GM21381 (cell line): ENCODE data around the gene PRRT2.
"Not testable (repeated sequence)": the region's sequence is repeated elsewhere in the genome, so short reads cannot be mapped to it uniquely, and the experiment has no call there.

Source experiments
- ATAC-seq: cut with Tn5 transposase; IDR thresholded peaks from one replicate; pipeline ENCODE4 v1.9.1; 2021; ENCODE audit warnings: mild to moderate bottlenecking, moderate library complexity; ENCODE audit not compliant: unreplicated experiment

Gene PRRT2

DNA sequence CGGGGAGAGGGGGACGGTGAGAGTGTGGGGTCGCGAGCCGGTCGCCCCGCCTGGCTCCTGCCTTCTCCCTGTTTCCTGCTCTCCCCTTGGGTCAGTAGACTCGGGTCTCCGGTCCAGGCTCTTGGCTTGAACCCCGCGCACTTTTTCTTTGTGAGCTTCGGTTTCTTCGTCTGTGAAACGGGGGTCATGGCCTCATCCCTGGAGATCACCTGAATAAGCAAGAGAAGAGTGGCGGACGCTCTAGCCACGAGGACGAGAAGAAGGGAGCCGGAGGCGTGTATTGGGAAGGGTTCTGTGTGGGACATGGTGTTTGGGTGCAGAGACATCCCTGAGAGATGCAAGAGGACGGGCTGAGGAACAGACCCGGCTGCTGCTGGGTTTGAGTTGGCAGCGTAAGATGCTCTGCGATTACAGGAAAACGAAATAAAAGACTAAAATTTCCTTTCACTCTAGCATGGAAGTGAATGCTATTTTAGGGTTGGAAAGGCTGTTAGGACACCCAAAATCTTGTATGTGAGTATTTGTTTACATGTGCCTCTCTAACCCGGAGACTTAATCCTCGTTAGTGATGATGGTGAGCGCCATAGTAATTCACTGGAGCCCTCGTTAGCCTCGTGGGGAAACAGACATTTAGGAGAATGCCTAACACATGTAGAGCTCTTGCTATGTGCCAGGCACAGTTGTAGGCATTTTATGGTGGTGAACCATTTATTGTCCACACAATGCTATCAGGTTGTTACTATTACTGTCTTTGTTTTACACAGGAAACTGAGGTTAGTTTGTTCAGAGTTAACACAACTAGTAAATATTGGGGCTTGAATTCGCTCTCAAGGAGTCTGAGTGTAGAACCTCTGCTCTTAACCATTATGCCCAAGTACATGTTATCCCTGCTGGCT, 20.8 kb upstream of the PRRT2 start:
- ATAC-seq, result no peak

DNA sequence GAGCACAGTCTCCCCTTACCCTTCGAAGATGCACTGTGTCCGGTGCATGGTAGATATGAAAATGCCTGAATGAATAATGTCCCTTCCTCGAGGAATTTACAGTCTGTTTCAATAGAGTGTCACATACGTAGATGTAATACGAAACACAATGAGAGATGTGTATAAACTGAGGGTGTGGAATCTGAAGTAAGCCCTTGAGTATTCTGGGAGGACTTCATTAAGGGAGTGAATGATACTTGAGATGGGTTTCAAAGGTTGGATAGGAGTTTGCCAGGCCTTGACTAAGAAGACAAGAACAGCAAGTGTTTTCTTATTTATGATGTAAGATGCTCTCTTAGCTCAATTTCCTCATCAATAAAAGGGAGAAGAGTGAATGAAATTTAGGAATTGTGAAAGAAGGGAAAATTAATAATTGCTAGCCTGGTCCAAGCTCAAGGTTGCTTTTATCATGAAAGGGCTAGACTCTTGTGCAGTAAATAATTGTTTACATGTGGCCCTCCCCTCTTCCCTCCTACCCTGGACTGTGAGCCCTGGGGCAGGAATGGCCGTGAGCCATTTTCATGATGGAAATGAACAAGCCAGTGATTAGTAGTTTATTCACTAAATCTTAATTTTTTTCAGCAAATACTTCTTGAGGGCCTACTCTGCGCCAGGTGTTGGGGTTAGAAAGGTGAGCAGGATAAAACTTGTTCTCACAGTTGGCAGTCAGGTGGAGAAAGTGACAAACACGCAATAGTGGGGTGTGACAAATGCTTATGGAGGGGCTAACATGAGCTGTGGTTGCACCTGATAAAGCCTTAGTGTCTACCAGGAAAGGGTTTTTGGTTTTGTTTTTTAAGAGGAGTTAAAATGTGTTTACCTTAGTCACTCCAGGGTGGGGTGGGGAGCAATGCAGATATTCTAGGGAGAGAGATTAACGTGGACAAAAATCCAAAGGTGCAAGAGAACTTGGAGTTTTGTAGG, 19.9 kb upstream of the PRRT2 start:
- ATAC-seq, result no peak

DNA sequence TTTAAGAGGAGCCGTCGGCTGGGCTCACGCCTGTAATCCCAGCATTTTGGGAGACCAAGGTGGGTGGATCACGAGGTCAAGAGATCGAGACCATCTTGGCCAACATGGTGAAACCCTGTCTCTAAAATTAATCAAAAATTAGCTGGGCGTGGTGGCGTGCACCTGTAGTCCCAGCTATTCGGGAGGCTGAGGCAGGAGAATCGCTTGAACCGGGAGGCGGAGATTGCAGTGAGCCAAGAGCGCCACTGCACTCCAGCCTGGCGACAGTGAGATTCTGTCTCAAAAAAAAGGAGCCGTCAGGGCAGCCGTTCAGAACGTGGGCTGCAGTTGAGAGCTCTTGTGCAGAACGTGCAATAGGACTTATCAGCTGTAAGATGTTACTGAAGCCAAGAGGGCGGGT, 18.8 kb upstream of the PRRT2 start:
- not testable (repeated sequence) for ATAC-seq

DNA sequence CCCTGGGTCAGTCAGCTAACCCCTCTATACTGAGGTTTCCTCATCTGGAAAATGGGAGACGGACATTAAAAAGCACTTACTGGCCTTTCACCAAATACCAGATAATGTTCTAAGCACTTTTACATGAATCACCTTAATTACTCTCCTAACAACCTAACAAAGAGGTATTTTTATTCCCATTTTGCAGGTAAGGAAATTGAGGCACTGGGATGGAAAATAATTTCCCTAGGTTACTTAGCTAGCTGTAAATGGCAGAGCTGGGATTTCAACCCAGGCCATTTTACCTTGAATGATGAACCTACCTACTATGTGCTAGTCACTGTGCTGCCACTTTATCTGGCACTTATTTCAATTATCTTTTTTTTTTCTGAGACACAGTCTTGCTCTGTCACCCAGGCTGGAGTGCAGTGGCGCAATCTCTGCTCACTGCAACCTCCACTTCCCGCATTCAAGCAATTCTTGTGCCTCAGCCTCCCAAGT, 17.7 kb upstream of the PRRT2 start:
- no peak for ATAC-seq

DNA sequence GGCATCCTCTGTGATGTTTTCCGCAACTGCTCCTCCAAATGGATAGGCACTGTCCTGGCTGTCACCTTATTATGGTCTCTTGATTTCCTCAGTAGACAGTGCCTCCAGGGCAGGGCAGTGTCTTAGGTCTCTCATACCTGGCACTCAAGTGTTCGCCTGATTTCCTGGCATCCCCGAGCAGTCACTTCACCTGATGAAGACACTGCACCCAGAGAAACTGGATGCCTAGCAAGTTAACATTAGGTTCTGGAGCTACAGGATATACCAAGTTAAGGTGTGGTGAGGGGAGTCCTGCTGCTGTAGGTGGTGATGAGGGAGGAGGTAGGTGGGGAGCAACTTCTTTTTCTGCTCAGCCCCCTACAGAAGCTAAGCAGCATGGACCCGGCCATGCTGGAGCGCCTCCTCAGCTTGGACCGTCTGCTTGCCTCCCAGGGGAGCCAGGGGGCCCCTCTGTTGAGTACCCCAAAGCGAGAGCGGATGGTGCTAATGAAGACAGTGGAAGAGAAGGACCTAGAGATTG, 9.5 kb upstream of the PRRT2 start:
- no peak for ATAC-seq

DNA sequence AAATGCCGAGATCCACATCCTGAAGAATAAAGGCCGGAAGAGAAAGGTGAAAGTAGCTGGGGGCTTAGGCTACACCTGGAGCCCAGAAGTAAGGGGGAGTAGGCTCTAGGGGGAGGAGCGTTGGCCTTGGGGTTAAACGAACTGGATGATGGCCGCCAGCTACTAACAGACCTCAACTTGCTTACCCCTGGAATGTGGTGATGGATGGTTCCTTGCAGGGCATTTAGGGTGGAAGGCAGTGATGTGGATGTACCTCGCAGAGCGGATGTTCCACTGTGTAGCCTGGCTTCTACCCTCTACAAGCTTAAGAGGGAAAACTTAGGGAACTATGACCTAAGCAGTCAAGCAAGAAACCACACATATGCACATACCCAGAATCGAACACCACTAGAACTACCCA, 8.0 kb upstream of the PRRT2 start:
- ATAC-seq, result no peak

DNA sequence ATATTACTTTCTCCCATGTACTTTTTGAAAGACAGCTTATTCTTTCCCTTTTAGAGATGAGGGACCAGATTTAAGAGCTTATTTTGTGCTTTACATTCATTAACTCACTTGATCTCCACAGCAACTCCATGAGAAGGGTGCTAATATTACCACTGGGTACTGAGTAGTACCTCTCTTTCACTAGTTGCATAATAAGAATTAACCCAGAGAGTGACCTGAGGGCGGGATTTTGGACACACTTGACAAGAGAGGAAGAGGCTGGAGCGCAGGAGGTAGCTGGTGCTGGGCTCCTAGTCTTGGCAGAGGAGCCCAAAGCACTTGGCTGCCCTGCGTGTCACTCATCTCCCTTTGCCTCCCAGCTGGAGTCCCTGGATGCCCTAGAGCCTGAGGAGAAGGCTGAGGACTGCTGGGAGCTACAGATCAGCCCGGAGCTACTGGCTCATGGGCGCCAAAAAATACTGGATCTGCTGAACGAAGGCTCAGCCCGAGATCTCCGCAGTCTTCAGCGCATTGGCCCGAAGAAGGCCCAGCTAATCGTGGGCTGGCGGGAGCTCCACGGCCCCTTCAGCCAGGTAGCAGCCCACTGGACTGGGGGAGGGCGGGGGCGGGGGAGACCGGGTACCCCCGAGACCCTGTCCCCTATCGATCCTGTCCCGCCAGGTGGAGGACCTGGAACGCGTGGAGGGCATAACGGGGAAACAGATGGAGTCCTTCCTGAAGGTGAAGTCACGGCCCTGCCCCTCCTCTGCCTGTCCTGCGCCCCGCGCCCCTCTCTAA, 7.3 kb upstream of the PRRT2 start:
- no peak for ATAC-seq

DNA sequence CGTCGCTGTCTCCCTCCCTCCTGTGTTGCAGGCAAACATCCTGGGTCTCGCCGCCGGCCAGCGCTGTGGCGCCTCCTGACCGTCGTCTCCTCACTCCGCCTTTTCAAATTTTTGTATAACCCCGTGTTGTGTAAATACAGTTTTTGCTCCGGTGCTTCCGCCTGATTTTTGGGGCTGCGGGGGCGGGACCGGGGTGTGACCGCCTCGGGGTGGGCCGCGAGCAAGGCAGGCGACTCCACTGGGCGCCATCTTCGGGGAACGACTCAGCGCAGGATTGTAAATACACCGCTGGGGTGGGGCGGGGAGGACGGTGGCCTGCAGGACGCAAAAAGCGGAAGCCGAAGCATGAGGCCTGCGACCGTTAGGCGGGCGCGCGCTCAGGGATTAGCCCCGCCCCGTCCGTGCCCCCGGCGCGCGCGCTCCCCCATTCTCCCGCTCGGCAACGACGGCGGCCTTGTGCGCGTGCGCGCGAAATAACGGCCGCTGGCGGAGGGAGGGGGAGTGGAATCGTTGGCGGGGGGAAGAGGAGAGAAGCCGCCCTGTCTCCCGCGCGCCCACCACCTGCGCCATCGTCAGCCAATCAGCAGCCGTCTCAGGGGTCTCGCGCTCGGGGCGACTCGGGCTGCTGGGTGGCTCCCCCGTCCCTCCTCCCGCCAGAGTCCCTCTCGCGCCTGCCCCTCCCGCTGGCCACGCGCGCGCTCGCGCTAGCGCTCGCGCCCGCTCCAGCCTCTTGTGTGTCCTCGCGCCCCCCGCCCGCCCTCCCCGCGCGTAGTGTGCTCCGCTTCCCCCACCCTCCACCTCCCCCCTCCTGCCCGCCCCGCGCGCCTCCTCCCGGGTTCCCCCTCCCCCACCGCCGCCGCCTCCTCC, 6.5 kb upstream of the PRRT2 start:
- peak; percentile 52 for ATAC-seq

DNA sequence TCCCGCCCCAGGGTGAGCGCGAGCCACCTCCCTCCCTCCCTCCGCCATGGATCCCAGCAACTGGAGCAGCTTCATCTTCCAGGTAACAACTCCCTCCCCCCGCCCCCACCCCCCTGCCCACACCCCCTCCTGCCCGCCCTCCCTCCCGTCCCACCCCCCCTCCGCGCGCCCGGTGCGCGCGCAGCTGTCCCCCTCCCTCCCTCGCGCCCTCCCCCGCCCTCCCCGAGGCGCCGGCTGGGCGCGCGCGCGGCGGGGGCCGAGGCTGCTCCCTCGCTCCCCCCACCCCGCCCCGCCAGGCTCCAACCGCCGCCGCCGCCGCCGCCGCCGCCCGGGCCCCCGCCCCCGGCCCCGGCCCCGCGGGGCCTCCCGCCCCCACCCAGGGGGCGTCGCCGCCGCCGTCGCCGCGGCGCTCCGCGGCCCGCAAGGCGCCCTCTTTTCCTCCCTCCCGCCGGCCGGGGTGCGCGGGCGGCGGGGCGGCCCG, 5.9 kb upstream of the PRRT2 start, which contains the start of gene MAZ:
TSS of gene MAZ (plus strand) at position 431 of the 481 bp plus-strand sequence. CDS start 173 bp downstream, outside the sequence.
- no peak for ATAC-seq

DNA sequence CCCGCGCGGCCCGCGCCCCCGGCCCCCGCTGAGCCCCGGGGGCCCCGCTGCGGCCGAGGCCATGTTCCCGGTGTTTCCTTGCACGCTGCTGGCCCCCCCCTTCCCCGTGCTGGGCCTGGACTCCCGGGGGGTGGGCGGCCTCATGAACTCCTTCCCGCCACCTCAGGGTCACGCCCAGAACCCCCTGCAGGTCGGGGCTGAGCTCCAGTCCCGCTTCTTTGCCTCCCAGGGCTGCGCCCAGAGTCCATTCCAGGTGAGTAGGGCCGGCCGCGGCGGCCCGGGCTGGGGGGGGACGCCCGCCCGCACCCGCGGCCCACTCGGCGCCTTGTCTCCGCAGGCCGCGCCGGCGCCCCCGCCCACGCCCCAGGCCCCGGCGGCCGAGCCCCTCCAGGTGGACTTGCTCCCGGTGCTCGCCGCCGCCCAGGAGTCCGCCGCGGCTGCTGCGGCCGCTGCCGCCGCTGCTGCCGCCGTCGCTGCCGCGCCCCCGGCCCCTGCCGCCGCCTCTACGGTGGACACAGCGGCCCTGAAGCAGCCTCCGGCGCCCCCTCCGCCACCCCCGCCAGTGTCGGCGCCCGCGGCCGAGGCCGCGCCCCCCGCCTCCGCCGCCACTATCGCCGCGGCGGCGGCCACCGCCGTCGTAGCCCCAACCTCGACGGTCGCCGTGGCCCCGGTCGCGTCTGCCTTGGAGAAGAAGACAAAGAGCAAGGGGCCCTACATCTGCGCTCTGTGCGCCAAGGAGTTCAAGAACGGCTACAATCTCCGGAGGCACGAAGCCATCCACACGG, 5.2 kb upstream of the PRRT2 start:
- no peak for ATAC-seq

DNA sequence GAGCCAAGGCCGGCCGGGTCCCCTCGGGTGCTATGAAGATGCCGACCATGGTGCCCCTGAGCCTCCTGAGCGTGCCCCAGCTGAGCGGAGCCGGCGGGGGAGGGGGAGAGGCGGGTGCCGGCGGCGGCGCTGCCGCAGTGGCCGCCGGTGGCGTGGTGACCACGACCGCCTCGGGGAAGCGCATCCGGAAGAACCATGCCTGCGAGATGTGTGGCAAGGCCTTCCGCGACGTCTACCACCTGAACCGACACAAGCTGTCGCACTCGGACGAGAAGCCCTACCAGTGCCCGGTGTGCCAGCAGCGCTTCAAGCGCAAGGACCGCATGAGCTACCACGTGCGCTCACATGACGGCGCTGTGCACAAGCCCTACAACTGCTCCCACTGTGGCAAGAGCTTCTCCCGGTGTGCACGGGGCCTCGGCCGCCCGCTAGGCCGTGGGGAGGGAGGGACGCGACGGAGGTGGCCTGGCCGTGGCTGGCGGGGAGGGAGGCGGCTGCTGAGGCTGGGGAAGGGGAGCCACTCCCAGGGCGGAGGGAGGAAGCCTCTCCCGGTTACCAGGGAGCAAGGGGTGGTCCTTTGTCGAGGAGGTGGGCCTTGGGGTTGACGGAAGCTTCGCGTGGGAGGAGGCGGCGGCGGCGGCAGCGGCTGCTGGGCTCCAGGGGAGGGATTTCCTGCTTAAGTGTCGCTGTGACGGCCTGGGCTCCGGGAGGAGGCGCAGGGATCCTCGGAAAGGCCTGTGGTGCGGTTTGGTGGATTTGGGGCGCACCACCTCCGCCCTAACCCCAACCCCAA, 4.4 kb upstream of the PRRT2 start:
- ATAC-seq, result no peak

DNA sequence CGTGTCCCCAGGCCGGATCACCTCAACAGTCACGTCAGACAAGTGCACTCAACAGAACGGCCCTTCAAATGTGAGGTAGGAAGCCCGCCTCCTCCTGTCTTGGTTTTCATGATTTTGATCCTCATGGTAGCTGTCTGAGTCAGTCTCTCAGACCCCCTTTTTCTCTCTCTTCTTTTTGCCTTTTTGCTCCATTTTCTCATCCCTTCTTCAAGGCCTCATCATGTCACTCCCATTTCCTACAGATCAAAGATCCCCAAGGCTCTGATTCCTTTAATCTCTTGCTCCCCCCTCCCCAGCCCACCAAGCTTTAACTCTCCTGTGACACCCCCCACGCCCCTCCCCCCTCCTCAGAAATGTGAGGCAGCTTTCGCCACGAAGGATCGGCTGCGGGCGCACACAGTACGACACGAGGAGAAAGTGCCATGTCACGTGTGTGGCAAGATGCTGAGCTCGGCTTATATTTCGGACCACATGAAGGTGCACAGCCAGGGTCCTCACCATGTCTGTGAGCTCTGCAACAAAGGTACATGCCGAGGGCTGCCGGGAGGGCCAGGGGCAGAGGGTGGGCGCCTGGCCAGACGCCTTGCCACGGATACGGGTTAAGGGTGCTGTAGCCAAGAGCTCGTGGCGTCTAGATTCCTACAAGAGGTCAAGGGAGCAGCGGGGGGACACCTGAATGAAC, 3.6 kb upstream of the PRRT2 start:
- no peak for ATAC-seq

DNA sequence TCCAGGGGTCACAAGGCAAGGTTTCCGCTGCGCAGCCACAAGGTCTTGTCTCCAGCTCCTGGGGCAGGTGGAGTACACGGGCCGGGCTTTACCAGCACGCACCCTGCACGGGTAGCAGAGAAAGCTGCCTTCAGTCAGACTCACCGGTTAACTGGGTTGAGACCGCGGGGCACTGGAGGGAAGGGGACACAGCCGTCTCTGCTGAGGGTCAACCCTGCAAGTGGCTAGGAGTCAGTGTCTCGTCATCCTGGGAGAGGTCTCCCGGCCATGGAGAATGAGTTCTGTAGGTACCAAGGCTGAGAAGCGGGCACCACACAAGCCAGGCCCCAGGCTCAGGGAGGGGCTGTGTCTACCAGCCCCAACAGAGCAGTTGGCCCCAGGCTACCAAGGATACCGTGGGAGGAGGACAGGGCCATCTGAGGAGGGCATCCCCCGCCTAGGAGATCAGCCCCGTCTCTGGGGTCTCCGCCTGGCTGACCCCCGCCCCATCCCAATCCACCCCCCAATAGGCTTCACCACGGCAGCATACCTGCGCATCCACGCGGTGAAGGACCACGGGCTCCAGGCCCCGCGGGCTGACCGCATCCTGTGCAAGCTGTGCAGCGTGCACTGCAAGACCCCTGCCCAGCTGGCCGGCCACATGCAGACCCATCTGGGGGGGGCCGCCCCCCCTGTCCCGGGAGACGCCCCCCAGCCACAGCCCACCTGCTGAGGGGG, 2.8 kb upstream of the PRRT2 start:
- no peak for ATAC-seq

DNA sequence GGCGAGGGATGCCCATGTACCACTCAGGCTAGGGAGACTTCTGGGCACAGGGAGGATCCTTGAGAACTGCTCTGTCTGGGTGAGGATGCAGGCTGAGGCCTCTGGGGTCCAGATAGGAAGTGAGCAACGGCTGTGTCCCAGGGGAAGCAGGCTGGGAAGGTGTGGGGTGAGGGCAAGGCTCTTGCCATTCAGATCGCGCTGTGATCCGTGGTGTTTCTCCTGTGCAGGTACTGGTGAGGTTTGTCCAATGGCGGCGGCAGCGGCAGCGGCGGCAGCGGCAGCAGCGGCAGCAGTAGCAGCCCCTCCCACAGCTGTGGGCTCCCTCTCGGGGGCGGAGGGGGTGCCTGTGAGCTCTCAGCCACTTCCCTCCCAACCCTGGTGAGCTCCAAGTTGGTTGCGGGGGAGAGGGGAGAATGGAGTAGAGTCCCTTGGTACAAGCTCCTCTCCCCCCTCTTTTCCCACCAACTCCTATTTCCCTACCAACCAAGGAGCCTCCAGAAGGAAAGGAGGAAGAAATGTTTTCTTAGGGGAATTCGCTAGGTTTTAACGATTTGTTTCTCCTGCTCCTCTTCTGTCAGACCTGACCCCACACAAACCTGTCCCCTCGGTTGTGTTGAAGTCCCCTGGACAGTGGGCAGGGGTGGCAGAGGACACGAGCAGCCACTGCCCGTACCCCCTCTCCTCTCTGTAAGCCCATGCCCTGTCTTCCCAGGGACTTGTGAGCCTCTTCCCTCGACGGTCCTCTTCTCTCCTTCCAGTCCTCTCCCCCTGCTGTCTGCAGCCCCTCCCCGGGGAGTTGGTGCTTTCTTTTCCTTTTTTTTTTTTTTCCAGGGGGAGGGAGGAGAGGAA, 1.9 kb upstream of the PRRT2 start:
- ATAC-seq, result no peak

DNA sequence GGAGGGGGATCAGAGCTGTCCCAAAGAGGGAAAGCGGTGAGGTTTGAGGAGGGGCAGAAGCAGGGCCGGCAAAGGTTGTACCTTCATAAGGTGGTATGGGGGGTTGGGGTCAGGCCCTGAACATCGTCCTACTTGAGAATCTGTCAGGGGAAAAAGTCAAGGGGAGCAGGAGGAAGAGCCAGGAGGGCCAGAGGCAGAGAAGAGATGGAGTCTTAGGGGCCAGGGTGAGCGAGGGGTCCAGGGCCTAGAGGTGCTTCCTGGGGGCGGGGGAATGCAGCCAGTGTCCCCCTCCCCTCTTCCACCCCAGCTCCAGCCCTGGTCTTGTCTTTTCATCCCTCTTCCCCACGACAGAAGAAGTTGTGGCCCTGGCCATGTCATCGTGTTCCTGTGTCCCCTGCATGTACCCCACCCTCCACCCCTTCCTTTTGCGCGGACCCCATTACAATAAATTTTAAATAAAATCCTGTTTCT, 1.3 kb upstream of the PRRT2 start:
- ATAC-seq, result no peak
